Measurements from ENCODE around the gene MGLL. TPM values are rescaled to one million over a fixed set of nuclear protein-coding genes. Genes with fewer than 3 reads are reported as not detected.

Gene MGLL
- polyA plus RNA-seq, 4 donors: 24.7 to 47.2 (median 43.1) TPM

DNA sequence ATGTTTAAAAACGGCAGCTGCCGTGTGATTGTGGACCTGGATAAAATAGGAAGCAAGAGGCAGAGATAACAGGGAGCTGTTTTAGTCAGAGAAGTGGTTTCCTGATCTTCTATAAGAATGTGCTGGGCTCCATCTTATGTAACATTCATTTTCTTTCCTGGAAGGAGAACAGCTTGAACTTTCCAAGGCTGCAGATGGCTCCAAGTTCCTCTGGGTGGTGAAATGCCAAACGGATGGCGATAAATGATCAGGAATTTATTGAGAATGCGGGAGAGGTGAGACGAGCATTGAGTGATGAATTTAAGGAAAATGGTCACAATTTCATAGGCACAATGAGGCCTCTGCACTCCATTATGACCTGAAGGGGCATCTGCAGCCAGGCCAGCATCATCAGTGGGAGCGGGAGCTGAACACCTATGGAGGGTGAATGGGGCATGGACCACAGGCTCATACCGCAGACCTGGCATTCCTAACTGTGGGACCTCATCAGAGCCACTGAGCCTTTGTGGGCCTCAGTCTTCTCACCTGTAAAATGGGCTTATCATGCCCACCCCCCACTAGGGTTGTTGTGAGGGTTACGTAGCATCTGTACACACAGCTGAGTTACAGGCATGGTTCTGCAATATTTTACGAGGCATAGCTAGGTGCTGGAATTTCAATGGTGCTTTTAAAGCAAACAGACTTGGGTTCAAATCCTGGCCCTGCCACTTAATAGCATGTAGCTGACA lies 17.1 kb downstream of the MGLL start:
- Histone ChIP-seq H3K27me3 (ENCODE audit: control insufficient read depth in 3 of 3, insufficient read depth in 3 of 3, low read length in 3 of 3) (no peaks in the 10 kb centered on the region), H3K4me1 (ENCODE audit: control insufficient read depth in 3 of 3, insufficient read depth in 2 of 3, low read depth in 1 of 3, low read length in 2 of 3) (peaks cover 0 to 2% (median 0%) of the 10 kb centered on the region in 3 donors), H3K4me3 (ENCODE audit: low read depth in 1 of 3, low read length in 3 of 3) (no peak overlapping the region), H3K9me3 (ENCODE audit: control insufficient read depth in 2 of 2, insufficient read depth in 1 of 2, low read depth in 1 of 2, low read length in 1 of 2) (no peaks in the 10 kb centered on the region), H3K27ac (ENCODE audit: low read depth in 1 of 3, low read length in 2 of 3) (no peak overlapping the region), H3K36me3 (ENCODE audit: control insufficient read depth in 3 of 3, insufficient read depth in 2 of 3, low read depth in 1 of 3, low read length in 3 of 3) (peaks cover 0 to 17% (median 2%) of the 10 kb centered on the region in 3 donors)
- no peak for FAIRE-seq
- DNase-seq: no peak
- WGBS, 3 donors: 82 to 89% (median 89%) methylated on average over 10 of the region's 10 CpGs

DNA sequence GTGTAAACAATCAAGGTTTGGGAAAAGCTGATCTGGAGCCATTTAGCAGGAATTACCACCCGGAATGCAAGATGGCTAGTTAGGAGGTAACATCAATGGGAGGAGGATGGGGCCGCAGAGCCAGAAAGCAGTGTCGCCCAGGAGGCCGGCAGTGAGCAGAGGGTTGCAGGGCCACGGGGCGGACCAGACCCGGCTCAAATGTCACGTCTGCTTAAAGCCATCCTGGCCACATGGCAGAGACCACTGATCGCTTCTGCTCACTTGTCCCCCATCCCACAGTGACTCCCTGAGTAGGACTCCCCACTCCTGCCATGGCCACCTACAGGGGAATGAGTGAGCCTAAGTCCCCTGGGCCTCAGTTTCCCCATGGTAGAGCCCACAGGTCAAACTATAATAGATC lies 18.2 kb downstream of the MGLL start:
- WGBS, 3 donors: 90 to 95% (median 95%) methylated on average over 9 of the region's 9 CpGs
- Histone ChIP-seq H3K27ac (ENCODE audit: low read depth in 1 of 3, low read length in 2 of 3) (no peak overlapping the region), H3K4me3 (ENCODE audit: low read depth in 1 of 3, low read length in 3 of 3) (no peak overlapping the region), H3K27me3 (ENCODE audit: control insufficient read depth in 3 of 3, insufficient read depth in 3 of 3, low read length in 3 of 3) (no peaks in the 10 kb centered on the region), H3K36me3 (ENCODE audit: control insufficient read depth in 3 of 3, insufficient read depth in 2 of 3, low read depth in 1 of 3, low read length in 3 of 3) (peaks cover 0 to 16% (median under 1%) of the 10 kb centered on the region in 3 donors), H3K4me1 (ENCODE audit: control insufficient read depth in 3 of 3, insufficient read depth in 2 of 3, low read depth in 1 of 3, low read length in 2 of 3) (peaks cover 0 to 6% (median 0%) of the 10 kb centered on the region in 3 donors), H3K9me3 (ENCODE audit: control insufficient read depth in 2 of 2, insufficient read depth in 1 of 2, low read depth in 1 of 2, low read length in 1 of 2) (no peaks in the 10 kb centered on the region)
- FAIRE-seq (no peak), DNase-seq (no peak)

DNA sequence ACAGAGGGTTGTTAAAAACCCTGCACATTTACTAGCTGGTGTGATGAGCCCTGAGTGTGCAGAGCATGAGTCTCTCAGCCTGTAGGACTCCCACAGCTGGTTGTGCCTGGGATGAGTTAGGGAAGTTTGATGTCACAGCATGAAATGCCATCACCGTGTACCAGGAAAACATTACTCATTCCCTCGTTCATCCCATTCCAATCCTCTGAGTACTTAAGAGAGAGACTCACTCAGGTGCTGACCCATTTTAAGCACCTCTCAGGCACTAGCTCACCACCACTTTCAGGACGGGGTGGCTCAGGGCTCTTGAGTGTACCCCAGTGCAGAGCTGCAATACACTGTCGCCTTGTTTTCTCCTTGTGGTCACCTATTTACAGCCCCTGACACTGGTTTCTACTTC lies 18.7 kb downstream of the MGLL start:
- FAIRE-seq: no peak
- WGBS, 3 donors: 52 to 64% (median 60%) methylated on average over 4 of the region's 4 CpGs

DNA sequence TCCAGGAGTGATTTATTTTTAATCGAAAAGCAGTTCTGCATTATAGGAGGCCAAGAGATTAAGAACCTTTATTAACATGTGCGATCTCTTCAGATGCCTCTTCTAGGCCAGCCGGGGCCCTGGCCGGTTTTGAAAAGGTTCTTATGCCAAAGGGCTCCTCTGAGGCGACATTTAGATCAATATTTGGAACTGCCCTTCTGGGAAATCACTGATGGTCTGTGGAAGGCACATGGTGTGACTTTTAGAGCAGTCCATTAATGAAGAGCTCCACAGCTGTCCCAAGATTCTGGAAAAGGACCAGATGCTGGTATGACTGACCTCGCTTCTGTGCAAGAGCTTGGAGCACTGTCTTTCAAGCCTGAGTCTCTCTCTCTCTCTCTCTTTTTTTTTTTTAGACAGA lies 19.7 kb downstream of the MGLL start:
- peaks cover 0 to 26% (median 0%) of the 10 kb centered on the region in 3 donors for H3K36me3 ChIP-seq (ENCODE audit: control insufficient read depth in 3 of 3, insufficient read depth in 2 of 3, low read depth in 1 of 3, low read length in 3 of 3)
- no peak overlapping the region for H3K4me3 ChIP-seq (ENCODE audit: low read depth in 1 of 3, low read length in 3 of 3)
- H3K4me1 ChIP-seq (ENCODE audit: control insufficient read depth in 3 of 3, insufficient read depth in 2 of 3, low read depth in 1 of 3, low read length in 2 of 3): peaks cover 0 to 6% (median 0%) of the 10 kb centered on the region in 3 donors
- FAIRE-seq (no peak), DNase-seq (no peak)
- 91 to 97% (median 94%) methylated on average over 6 of the region's 6 CpGs for WGBS, 3 donors
- H3K27me3 ChIP-seq (ENCODE audit: control insufficient read depth in 3 of 3, insufficient read depth in 3 of 3, low read length in 3 of 3): no peaks in the 10 kb centered on the region
- no peak overlapping the region for H3K27ac ChIP-seq (ENCODE audit: low read depth in 1 of 3, low read length in 2 of 3)
- no peaks in the 10 kb centered on the region for H3K9me3 ChIP-seq (ENCODE audit: control insufficient read depth in 2 of 2, insufficient read depth in 1 of 2, low read depth in 1 of 2, low read length in 1 of 2)

More for the DNA sequence above, 18.7 kb downstream of the MGLL start:
- DNase-seq: no peak
- no peaks in the 10 kb centered on the region for H3K27me3 ChIP-seq (ENCODE audit: control insufficient read depth in 3 of 3, insufficient read depth in 3 of 3, low read length in 3 of 3)
- H3K36me3 ChIP-seq (ENCODE audit: control insufficient read depth in 3 of 3, insufficient read depth in 2 of 3, low read depth in 1 of 3, low read length in 3 of 3): peaks cover 0 to 22% (median 0%) of the 10 kb centered on the region in 3 donors
- H3K4me1 ChIP-seq (ENCODE audit: control insufficient read depth in 3 of 3, insufficient read depth in 2 of 3, low read depth in 1 of 3, low read length in 2 of 3): peaks cover 0 to 6% (median 0%) of the 10 kb centered on the region in 3 donors
- no peak overlapping the region for H3K27ac ChIP-seq (ENCODE audit: low read depth in 1 of 3, low read length in 2 of 3)
- H3K9me3 ChIP-seq (ENCODE audit: control insufficient read depth in 2 of 2, insufficient read depth in 1 of 2, low read depth in 1 of 2, low read length in 1 of 2): no peaks in the 10 kb centered on the region
- no peak overlapping the region for H3K4me3 ChIP-seq (ENCODE audit: low read depth in 1 of 3, low read length in 3 of 3)

DNA sequence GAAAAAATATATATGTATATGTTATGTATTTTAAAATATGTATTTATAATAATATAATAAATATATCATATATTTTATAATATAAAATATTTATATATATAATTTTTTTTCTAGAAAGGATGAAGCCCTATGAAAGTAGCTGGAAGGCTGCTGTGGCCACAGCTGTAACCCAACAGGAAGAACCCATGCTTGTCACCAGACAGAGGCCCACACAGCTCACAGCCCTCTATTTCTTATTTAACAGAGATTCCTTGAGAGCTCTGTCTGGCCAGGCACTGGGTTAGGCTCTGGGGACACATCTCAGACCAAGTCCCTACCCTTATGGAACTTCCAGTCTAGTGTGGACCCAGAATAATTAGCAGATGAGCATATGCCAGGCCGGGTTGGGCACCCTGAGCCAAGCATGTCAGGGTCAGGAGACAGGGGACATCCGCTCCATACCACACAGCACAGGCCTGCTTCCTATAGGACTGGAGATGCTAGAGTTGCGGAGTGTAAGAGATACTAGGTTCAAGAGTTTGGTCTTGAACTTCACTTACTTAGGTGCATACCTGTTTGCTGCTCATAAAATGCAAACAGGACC lies 20.5 kb downstream of the MGLL start:
- no peak for FAIRE-seq
- H3K27ac ChIP-seq (ENCODE audit: low read depth in 1 of 3, low read length in 2 of 3): no peak overlapping the region
- peaks cover 0 to 28% (median 0%) of the 10 kb centered on the region in 3 donors for H3K36me3 ChIP-seq (ENCODE audit: control insufficient read depth in 3 of 3, insufficient read depth in 2 of 3, low read depth in 1 of 3, low read length in 3 of 3)
- H3K4me3 ChIP-seq (ENCODE audit: low read depth in 1 of 3, low read length in 3 of 3): no peak overlapping the region
- no peak for DNase-seq
- peaks cover 0 to 6% (median 0%) of the 10 kb centered on the region in 3 donors for H3K4me1 ChIP-seq (ENCODE audit: control insufficient read depth in 3 of 3, insufficient read depth in 2 of 3, low read depth in 1 of 3, low read length in 2 of 3)
- H3K9me3 ChIP-seq (ENCODE audit: control insufficient read depth in 2 of 2, insufficient read depth in 1 of 2, low read depth in 1 of 2, low read length in 1 of 2): no peaks in the 10 kb centered on the region
- H3K27me3 ChIP-seq (ENCODE audit: control insufficient read depth in 3 of 3, insufficient read depth in 3 of 3, low read length in 3 of 3): no peaks in the 10 kb centered on the region
- WGBS, 3 donors: 90 to 98% (median 95%) methylated on average over 3 of the region's 3 CpGs

DNA sequence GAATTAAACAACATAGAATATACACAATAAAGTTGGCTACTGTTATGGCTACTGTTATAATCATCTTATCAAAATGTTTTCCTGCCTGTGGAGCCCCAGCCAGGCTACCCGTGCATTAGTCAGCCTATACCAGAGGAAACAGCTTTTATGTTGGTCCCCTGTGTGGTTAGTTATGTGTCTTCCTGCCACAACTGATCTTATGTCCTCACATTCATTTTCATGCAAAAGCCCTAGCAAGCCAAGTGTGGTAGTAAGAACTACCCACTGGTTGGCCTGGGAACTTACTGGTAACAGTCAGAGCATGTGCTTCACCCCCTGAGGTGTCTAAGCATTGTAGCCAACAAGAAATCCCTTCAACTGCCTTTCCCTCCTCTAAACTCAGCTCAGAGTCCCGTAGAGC lies 21.8 kb downstream of the MGLL start:
- Histone ChIP-seq H3K27me3 (ENCODE audit: control insufficient read depth in 3 of 3, insufficient read depth in 3 of 3, low read length in 3 of 3) (no peaks in the 10 kb centered on the region), H3K9me3 (ENCODE audit: control insufficient read depth in 2 of 2, insufficient read depth in 1 of 2, low read depth in 1 of 2, low read length in 1 of 2) (no peaks in the 10 kb centered on the region), H3K4me1 (ENCODE audit: control insufficient read depth in 3 of 3, insufficient read depth in 2 of 3, low read depth in 1 of 3, low read length in 2 of 3) (peaks cover 0 to 6% (median 0%) of the 10 kb centered on the region in 3 donors), H3K4me3 (ENCODE audit: low read depth in 1 of 3, low read length in 3 of 3) (no peak overlapping the region), H3K27ac (ENCODE audit: low read depth in 1 of 3, low read length in 2 of 3) (no peak overlapping the region), H3K36me3 (ENCODE audit: control insufficient read depth in 3 of 3, insufficient read depth in 2 of 3, low read depth in 1 of 3, low read length in 3 of 3) (peaks cover 0 to 25% (median 0%) of the 10 kb centered on the region in 3 donors)
- 71 to 86% (median 79%) methylated on average over 2 of the region's 2 CpGs for WGBS, 3 donors
- FAIRE-seq: no peak
- DNase-seq: no peak

DNA sequence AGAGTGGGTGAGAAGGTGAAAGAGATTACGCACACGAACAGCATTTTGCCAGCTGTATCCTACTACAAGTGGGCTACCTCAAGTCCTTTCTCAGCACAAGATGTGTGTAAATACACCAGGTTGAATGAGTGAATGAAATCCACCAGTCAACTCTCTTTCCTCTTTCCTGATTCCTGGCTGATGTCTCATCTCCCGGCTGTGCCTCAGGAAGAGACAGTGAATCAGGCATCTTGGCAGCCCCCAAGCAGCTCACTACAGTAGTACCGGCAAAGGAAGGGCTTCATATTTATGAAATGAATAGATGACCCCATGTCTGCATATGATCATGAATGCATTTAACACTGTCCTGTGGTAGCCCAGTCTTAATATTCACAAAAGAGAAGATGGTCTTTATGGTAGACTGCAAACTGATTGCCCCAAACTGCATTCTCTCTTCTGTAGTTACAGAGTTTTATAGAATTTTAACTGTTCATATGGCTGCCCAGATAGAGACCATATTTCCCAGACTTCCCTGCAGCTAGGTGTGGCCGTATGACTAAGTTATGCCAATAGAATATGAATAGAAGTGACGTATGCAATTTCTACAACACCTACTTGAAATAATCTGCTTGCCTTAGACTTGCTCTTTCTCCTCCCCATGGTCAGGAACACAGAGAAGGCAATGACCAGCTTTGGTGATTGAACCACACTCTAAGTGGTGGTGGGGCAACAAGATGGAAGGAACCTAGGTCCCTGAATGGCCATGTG lies 22.7 kb downstream of the MGLL start:
- Histone ChIP-seq H3K27ac (ENCODE audit: low read depth in 1 of 3, low read length in 2 of 3) (peak overlapping the region in 1 of 3 donors; percentile 12), H3K36me3 (ENCODE audit: control insufficient read depth in 3 of 3, insufficient read depth in 2 of 3, low read depth in 1 of 3, low read length in 3 of 3) (peaks cover 0 to 20% (median 0%) of the 10 kb centered on the region in 3 donors), H3K27me3 (ENCODE audit: control insufficient read depth in 3 of 3, insufficient read depth in 3 of 3, low read length in 3 of 3) (no peaks in the 10 kb centered on the region), H3K9me3 (ENCODE audit: control insufficient read depth in 2 of 2, insufficient read depth in 1 of 2, low read depth in 1 of 2, low read length in 1 of 2) (no peaks in the 10 kb centered on the region), H3K4me1 (ENCODE audit: control insufficient read depth in 3 of 3, insufficient read depth in 2 of 3, low read depth in 1 of 3, low read length in 2 of 3) (peaks cover 0 to 4% (median 0%) of the 10 kb centered on the region in 3 donors), H3K4me3 (ENCODE audit: low read depth in 1 of 3, low read length in 3 of 3) (no peak overlapping the region)
- no peak for FAIRE-seq
- 76 to 86% (median 84%) methylated on average over 6 of the region's 6 CpGs for WGBS, 3 donors
- DNase-seq: no peak

DNA sequence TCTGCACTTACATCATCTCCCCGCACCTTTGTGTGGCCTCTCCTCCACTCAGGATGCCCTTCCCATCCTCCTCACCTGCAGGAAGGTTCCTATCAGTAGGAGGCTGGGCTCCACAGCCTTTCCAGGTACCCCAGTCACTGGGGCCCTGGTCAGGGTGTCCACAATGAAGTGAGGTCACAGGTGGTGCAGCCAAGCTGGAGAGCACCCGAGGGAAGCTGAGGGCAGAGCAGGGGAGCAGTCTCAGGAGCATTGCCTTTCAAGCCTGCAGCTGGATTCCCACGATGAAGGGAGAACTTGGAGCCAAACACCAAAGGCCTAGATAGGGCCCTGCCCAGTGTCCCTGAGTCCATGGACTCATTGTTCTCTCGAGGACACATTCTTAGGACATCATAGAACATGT lies 23.6 kb downstream of the MGLL start:
- 75 to 82% (median 78%) methylated on average over 4 of the region's 4 CpGs for WGBS, 3 donors
- FAIRE-seq: no peak
- no peak overlapping the region for H3K27ac ChIP-seq (ENCODE audit: low read depth in 1 of 3, low read length in 2 of 3)

More for the DNA sequence above, 23.6 kb downstream of the MGLL start:
- Histone ChIP-seq H3K4me1 (ENCODE audit: control insufficient read depth in 3 of 3, insufficient read depth in 2 of 3, low read depth in 1 of 3, low read length in 2 of 3) (peaks cover 0 to 4% (median 0%) of the 10 kb centered on the region in 3 donors), H3K4me3 (ENCODE audit: low read depth in 1 of 3, low read length in 3 of 3) (no peak overlapping the region), H3K9me3 (ENCODE audit: control insufficient read depth in 2 of 2, insufficient read depth in 1 of 2, low read depth in 1 of 2, low read length in 1 of 2) (no peaks in the 10 kb centered on the region), H3K36me3 (ENCODE audit: control insufficient read depth in 3 of 3, insufficient read depth in 2 of 3, low read depth in 1 of 3, low read length in 3 of 3) (peaks cover 0 to 20% (median 0%) of the 10 kb centered on the region in 3 donors), H3K27me3 (ENCODE audit: control insufficient read depth in 3 of 3, insufficient read depth in 3 of 3, low read length in 3 of 3) (no peaks in the 10 kb centered on the region)
- DNase-seq: no peak
